DMS53 (cell line): ENCODE results near the gene DDX19B.
A peak's percentile ranks its signal among the peaks of the same experiment; 100 is the strongest.

Experiments used
- DNase-seq: peaks from one replicate; lab custom pipeline; 2025; lab: John Stamatoyannopoulos, UW

The DDX19B gene

GRCh38 chr16:70348991-70349390, 50.0 kb downstream of the DDX19B start:
- DNase-seq = no peak

GRCh38 chr16:70349783-70350182, 50.8 kb downstream of the DDX19B start:
- peak; percentile 5 for DNase-seq

GRCh38 chr16:70359552-70359951, 60.6 kb downstream of the DDX19B start:
- DNase-seq = no peak

GRCh38 chr16:70364399-70364798, 65.4 kb downstream of the DDX19B start:
- no peak for DNase-seq

- DNase-seq = peak; percentile 23
Measured at GRCh38 chr16:70370145-70370544, 71.2 kb downstream of the DDX19B start.

GRCh38 chr16:70370924-70371323, 71.9 kb downstream of the DDX19B start:
- no peak for DNase-seq

- DNase-seq = no peak
Measured at GRCh38 chr16:70372921-70373728, 74.1 kb downstream of the DDX19B start.

- DNase-seq = no peak
Measured at GRCh38 chr16:70374213-70374612, 75.2 kb downstream of the DDX19B start.

- peak; percentile 5 for DNase-seq
Measured at GRCh38 chr16:70375636-70376611, 76.9 kb downstream of the DDX19B start.

- DNase-seq = no peak
Measured at GRCh38 chr16:70377782-70378181, 78.8 kb downstream of the DDX19B start.

- no peak for DNase-seq
Measured at GRCh38 chr16:70378869-70379493, 80.0 kb downstream of the DDX19B start.

GRCh38 chr16:70380248-70380918, 81.4 kb downstream of the DDX19B start:
- DNase-seq = peak; percentile 71

- DNase-seq = peak; percentile 97
Measured at GRCh38 chr16:70380919-70381603, 82.1 kb downstream of the DDX19B start.

GRCh38 chr16:70381604-70382342, 82.8 kb downstream of the DDX19B start:
- DNase-seq = peak; percentile 86

GRCh38 chr16:70383421-70383960, 84.5 kb downstream of the DDX19B start:
- DNase-seq = no peak
